ENCODE measurements around the gene ACTR5.

Gene ACTR5

DNA sequence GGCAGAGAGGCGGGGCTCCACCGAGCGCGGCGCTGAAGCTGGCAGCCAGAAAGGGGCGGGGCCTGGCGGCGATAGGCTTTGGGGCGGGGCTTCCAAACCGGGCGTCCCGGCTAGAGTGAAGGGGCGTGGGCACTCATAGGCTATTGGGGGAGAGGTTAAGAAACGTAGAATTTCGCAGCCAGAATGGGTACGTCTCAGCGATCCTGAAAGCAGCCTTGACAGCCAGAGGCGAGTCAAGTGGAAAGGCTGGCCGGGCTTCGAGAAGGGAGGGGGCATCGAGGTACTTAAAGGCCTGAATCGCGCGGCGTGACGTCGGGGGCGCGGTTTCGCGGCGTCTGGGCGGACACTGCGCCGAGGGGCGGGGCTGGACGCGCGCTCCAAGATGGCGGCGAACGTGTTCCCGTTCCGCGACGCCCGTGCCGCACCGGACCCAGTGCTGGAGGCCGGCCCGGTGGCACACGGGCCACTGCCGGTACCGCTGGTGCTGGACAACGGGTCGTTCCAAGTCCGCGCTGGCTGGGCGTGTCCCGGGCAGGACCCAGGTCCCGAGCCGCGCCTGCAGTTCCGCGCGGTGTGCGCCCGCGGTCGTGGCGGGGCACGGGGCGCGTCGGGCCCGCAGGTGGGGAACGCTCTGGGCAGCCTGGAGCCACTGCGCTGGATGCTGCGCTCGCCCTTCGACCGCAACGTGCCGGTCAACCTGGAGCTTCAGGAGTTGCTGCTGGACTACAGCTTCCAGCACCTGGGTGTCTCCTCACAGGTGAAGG is at the start of gene ACTR5:
TSS of gene ACTR5 (plus strand) at position 364 of the 764 bp plus-strand sequence. CDS start at position 383, 19 bp downstream.
- in situ Hi-C loops (cut with MboI; ENCODE audit: low sequenced_read_pairs): no loop called here

DNA sequence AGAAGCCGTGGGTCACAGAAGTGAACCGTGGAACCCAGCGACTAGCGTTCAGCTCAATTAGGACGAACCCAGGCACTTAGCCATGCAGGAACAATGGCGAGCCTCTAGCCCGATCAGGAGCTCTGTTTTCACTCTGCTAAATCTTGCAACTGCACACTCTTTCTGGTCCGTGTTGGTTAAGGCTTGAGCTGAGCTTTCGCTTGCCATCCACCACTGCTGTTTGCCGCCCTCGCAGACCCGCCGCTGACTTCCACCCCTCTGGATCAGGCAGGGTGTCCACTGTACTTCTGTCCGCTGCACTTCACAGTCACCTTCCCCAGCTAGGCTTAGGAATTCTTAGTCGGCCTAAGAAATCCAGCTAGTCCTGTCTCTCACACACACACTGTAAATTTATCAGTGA is 49.7 kb upstream of the ACTR5 start:
- in situ Hi-C loops (cut with MboI; ENCODE audit: low sequenced_read_pairs): no loop called here

DNA sequence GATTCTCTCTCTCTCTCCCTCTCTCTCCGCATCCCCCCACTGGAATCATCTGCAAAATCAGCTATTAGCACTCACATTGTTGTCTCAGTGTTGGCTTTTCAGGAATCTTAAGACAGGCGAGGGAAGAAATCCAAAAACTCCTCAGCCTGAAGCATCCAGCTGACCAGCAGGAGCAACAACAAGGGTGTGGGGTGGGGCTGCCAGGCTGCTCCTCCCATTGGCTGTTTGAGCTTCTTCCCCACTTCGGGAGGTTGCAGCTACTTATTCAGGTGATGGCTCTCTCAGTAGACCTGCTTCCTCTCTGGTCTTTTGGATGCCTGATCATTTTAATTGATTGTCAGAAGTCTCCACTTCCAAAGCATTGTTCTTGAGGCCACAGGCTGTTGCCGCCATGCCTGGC is 48.1 kb upstream of the ACTR5 start:
- in situ Hi-C loops (cut with MboI; ENCODE audit: low sequenced_read_pairs): no loop called here

DNA sequence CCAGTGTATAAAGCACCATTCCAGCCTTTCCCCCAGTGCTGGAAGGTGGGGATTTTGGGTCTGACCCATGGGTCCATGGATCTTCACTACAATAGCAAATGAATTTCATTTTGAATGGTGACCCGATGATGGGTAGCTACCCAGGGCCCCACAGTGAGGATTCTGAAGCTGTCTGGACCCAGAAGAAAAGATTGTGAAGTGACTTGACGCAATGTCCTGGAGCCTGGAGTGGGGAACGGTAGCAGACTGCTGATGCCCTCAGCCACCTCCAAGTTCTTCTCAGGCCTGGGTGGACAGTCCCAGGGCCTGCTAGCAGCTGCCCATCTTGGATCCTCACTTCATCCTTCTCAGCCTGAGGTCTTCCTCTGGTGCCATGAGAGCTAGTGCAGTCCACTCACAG is 47.3 kb upstream of the ACTR5 start:
- in situ Hi-C loops (cut with MboI; ENCODE audit: low sequenced_read_pairs): no loop called here

DNA sequence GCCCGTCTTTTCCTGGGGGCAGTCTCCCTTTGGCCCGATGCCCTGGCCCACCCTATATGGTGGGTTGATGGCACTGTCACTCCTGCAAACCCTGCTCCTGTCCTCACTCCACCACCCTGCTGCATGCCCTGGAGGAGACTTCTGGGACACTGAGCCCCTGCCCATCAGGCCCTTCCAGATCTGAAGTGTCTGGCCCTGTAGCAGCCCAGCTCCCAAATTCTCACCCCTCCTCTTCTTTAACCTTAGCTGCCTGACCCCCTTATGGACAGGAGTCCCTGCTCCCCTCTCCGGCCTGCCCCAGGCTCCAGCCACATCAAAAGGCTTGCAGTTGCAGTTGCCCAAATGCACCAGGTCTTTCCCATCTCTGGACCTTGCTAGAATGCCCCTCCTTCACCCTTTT is 44.7 kb upstream of the ACTR5 start:
- in situ Hi-C loops (cut with MboI; ENCODE audit: low sequenced_read_pairs): no loop called here

DNA sequence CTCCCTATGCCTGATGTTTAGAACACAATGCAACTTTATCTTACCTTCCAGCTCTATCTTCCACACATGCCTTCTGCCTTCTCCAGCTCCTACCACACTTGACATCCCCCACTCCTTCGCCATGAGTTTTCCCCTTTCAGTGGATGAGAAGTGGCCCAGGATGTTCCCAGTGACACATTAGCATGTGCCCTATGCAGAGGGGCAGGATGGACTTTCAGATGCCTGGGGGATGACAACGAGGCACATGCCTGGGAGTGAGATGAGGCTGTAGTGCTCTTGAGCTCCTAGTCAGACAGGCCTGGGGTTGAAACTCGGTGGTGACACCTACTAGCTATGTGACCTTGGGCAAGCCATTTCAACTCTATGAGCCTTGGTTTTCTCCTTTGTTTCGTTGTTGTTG is 44.1 kb upstream of the ACTR5 start:
- in situ Hi-C loops (cut with MboI; ENCODE audit: low sequenced_read_pairs): no loop called here

DNA sequence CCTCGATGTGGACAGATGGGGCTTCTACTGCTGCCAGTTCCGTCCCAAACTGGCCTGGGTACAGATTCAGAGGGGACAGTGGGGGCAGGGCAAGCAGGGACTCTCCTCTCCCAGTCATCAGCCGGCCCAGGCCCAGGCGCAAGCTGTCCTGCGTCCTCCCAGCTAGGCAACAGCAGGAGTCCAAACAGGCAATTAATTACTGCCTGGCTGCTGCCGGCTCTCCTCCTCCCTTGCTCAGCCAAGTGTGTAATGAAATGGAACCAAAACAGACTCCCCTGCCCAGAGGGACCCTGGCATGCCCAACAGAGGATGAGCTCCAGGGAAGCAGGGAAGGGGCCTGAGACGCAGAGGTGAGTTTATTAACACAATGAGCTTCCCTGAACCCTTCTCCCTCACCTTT is 41.8 kb upstream of the ACTR5 start:
- in situ Hi-C loops (cut with MboI; ENCODE audit: low sequenced_read_pairs): no loop called here

DNA sequence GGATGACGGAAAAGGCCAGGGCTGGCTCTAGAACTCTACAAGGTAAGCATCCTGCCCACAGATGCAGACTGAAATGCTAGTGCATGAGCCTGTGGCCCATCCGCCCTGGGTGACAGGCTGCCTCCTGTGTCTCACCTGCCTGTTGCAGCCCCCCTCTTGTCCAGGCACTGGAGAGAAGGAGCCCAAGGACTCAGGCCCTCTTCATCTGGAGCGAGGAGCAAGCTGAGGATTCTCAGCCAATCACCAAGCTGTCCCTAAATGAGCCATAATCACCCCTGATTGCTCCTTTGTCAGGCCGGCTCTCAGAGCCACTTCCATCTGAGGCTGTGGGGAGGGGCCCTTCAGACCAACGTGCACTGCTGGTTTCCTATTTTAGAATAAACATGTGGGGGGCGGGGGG is 34.0 kb upstream of the ACTR5 start:
- in situ Hi-C loops (cut with MboI; ENCODE audit: low sequenced_read_pairs): no loop called here

DNA sequence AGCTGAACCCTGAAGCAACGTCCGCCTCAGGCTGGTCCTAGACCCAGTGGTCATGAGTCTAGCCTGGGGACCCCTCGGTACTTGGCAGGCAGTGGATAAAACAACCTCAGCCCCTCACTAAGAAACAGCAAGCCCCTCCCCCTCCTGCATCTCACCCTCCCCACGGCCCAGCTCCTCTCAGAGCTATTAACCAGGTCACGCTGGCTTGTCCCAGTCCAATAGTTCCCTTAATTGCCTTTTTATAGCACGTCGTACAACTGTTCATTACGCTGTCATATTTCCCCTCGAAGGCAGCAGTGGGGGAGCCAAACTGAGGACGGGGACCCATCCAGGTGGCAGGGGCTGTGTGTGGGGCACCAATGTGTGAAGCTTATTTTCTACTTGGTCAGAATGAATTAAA is 32.6 kb upstream of the ACTR5 start:
- in situ Hi-C loops (cut with MboI; ENCODE audit: low sequenced_read_pairs): no loop called here

DNA sequence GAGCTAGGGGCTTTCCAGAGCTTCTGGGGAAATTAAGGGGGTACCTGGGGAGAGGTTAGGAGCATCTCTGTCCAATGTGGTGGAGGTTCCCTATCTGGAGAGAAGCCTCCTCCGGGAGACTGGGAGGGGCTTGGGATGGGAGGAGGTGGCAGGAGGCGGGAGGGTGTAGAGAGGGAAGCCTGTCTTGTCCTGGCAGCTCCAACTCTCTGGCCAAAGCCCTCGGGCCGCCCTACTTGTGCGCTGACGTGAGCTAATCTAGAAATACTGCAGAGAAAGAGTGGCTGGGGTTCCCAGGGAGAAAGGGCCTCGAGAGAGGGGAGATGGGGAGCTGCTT is 25.6 kb upstream of the ACTR5 start:
- in situ Hi-C loops (cut with MboI; ENCODE audit: low sequenced_read_pairs): no loop called here

DNA sequence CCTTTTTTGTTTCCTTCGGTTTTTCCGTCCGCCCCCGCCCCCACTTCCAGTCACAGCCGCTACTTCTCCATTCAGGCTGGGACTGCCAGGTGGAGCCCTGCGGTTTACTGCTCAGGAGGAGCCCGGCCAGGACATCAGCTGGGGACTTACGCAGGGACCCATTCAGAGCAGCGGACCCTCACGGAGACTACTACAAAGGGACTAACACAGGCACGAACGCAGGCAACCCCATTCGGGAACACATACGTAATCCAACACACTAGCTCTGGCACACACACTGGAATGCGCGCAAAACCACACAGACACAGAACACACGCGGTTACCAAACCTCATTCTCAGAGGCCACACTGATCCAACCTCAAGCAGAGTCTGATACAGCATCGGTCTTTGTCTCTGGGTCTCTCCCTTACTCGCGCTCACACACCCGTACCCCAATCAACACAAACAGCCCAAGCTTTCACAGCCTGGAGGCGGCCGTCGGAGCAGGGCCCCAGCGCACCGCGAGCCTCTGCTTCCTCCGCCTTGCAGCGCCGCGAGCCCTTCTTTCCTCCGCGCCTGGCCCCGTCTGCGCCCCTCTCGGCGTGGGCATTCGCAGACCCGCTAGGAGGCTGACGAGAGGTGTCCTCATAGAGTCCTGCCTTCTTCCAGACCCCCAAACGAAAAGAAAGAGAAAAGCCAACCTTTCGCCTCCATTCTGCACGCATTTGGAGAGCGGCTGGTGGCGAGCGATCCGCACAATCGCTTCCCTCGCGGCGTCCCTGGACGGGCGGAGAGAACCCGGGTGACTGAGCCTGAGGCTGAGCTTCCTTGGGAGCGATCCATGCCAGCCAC is 25.0 kb upstream of the ACTR5 start:
- in situ Hi-C loops (cut with MboI; ENCODE audit: low sequenced_read_pairs): no loop called here

DNA sequence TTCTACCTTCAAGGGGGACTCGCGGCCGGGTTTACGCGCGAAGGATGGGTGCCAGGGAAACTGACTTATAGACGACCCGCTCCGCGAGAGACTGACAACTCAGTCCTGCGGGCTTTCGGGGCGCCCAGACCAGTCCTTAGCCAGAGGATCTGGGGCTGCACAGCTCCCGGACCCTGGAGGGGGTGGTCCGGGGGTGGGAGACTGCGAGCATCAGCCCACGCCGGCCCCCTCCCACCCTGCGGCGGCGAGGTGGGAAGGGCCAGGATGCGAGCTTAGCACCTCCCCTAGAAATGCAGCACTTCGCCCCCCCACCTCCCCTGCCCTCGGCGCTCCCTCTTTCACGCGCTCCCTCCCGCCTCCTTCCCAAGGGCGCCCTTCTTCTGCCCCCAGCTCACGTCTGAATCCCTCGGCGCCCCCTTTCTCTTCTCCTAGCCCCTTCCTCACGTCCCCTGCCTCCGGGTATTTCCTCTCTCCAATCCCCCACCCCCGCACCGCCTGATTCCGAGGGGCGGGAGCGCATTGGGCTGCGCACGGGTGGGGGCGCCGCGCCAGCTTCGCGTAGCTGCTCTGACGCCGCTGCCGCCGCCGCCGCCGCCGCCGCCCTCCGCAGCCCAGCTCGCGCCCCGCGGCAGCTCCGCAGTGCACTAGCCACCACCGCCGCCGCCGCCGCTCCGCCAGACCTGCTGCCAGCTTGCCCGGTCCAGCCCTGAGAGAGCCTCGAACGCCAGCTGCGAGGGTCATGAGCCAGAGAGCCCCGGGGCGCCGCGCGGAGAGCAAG is 24.2 kb upstream of the ACTR5 start, which contains the start of gene SLC32A1:
TSS of gene SLC32A1 (plus strand) at position 639 of the 778 bp plus-strand sequence. CDS start 239 bp downstream, outside the sequence.
- in situ Hi-C loops (cut with MboI; ENCODE audit: low sequenced_read_pairs): no loop called here

DNA sequence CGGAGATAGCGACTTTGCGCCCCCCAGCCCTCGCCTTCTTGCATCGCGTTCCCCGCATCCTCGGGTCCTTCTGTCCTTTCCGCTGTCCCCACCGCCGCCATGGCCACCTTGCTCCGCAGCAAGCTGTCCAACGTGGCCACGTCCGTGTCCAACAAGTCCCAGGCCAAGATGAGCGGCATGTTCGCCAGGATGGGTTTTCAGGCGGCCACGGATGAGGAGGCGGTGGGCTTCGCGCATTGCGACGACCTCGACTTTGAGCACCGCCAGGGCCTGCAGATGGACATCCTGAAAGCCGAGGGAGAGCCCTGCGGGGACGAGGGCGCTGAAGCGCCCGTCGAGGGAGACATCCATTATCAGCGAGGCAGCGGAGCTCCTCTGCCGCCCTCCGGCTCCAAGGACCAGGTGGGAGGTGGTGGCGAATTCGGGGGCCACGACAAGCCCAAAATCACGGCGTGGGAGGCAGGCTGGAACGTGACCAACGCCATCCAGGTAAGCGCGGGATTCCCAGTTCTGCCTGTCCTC is 23.6 kb upstream of the ACTR5 start:
- in situ Hi-C loops (cut with MboI; ENCODE audit: low sequenced_read_pairs): no loop called here

DNA sequence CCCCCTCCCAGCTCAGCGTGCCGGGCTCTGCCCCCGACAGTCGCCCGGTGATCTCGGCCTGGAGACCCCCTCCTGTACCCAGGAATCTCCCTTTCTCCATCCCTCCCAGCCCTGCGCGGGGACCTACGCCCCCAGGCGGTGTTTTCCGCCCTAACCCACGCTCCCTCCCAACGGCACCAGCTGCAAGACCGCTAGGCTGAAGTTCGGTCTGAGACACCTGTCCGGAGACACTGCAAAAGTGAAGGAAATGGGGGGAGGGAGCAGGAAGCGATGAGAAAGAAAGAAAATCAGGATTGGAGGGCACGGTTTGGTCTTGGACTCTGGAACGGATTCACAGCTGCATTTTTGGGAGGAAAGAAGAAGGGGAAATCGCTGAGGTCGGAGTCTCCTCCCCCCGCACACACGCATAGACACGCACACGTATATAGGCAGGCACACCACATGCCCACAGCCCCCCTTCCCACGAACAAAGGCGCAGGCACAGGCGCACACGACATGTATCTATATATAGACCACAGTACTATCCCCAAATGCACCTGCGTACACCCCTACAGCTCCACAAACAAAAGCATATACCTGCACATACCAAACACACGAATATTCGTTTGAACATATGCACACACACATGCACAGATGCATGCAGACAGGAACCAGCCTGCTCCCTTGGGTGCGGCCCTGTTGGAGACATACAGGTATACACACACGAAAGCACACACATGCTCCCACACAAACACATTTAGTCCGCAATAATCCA is 22.9 kb upstream of the ACTR5 start:
- in situ Hi-C loops (cut with MboI; ENCODE audit: low sequenced_read_pairs): no loop called here

DNA sequence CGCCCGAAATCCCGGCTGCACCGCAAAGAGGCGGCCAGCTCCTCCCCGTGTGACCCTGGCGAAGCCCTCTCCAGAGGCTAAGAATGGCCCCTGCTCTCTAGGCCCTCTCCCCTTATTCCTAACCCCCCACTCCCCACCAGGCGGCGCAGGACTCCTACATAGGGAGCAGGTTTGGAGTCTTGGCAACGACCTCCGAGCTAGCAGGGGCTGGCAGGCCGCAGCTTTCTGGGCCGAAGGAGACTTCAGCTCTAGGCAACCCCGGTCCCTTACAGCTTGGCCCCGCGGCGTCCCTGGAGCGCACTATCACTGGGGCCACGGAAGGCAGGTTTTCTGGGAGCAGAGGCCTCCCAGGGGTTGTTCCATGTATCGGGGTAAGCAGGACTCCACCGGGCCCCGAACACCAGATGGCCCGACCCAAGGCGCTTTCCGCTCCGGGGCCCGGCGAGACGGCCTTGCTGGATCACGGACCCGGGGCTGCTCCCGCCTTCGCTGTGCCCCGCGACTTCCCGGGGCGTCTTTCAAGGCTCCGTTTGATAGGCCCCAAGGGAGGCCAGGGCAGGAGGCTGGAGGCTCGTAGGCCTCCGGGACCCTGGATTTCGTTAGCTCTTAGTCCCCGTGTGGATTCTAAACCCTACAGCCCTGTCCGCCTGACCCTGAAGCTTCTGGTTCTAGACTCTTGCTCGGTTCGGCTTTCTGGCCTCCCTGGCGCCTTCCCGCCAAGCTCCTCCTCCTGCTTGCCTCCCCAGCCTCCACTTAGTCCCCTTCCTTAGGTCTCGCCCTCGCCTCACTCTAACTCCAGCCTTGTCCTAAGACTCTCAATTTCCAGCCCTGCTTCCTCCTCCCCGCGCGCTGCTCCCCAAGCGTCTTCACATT is 22.1 kb upstream of the ACTR5 start:
- in situ Hi-C loops (cut with MboI; ENCODE audit: low sequenced_read_pairs): no loop called here

DNA sequence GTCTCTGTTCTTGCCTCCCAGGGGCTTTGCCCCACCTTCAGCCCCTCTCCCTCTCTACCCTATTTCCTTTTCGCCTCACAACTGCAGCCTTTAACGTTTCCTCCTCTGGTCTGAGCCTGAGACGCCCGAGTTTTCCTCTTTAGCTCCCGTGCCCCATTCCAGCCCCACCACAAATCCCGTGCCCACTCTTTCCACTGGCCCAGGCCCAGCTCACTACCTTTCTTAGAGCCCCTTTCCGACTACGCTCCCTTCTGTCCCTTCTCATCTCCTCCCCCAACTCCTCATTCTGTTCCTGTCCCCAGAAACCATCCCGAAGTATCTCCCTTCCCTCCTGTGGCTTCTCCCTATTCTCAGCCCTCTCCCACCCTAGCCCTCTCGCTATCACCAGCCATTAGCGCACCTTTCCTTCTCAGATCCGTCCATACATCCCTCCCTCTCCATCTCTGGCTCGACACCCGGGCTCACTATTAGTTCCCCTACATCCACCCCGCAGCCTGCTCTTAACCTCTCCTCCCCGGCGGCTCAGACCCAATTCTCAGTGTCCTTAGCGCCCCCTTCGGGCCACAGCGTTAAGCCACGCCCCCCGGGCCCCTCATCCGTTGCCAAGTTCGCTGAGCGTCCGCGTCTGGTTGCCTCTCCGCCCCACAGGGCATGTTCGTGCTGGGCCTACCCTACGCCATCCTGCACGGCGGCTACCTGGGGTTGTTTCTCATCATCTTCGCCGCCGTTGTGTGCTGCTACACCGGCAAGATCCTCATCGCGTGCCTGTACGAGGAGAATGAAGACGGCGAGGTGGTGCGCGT is 21.3 kb upstream of the ACTR5 start:
- in situ Hi-C loops (cut with MboI; ENCODE audit: low sequenced_read_pairs): no loop called here

DNA sequence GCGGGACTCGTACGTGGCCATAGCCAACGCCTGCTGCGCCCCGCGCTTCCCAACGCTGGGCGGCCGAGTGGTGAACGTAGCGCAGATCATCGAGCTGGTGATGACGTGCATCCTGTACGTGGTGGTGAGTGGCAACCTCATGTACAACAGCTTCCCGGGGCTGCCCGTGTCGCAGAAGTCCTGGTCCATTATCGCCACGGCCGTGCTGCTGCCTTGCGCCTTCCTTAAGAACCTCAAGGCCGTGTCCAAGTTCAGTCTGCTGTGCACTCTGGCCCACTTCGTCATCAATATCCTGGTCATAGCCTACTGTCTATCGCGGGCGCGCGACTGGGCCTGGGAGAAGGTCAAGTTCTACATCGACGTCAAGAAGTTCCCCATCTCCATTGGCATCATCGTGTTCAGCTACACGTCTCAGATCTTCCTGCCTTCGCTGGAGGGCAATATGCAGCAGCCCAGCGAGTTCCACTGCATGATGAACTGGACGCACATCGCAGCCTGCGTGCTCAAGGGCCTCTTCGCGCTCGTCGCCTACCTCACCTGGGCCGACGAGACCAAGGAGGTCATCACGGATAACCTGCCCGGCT is 20.6 kb upstream of the ACTR5 start:
- in situ Hi-C loops (cut with MboI; ENCODE audit: low sequenced_read_pairs): no loop called here

DNA sequence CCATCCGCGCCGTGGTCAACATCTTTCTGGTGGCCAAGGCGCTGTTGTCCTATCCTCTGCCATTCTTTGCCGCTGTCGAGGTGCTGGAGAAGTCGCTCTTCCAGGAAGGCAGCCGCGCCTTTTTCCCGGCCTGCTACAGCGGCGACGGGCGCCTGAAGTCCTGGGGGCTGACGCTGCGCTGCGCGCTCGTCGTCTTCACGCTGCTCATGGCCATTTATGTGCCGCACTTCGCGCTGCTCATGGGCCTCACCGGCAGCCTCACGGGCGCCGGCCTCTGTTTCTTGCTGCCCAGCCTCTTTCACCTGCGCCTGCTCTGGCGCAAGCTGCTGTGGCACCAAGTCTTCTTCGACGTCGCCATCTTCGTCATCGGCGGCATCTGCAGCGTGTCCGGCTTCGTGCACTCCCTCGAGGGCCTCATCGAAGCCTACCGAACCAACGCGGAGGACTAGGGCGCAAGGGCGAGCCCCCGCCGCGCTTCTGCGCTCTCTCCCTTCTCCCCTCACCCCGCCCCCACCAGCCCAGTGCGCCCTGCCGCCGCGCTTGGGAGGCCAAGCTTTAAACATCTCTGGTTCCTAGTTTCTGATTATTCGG is 20.0 kb upstream of the ACTR5 start:
- in situ Hi-C loops (cut with MboI; ENCODE audit: low sequenced_read_pairs): no loop called here

Data from HL-60/S4 (cell line).